Panc1 (cell line): Measurements from ENCODE around the gene CADM4.

Experiments used
- CTCF ChIP-seq: fragments of 450-650 bp; IDR thresholded peaks from 2 replicates; pipeline ENCODE4 v1.5.1; 2017; ENCODE audit warnings: mild to moderate bottlenecking
- POLR2AphosphoS5 ChIP-seq: IDR thresholded peaks from 2 replicates; pipeline ENCODE4 v1.6.1; 2012; ENCODE audit warnings: mild to moderate bottlenecking, low read depth, low read length, moderate library complexity
- REST ChIP-seq, 2 experiments: IDR thresholded peaks; 2 replicates each; pipeline ENCODE4 v1.6.1; 2011 to 2012; ENCODE audit warnings: low read depth in 2 of 2, control low read depth in 1 of 2, low read length in 1 of 2, mild to moderate bottlenecking in 1 of 2, moderate library complexity in 1 of 2; ENCODE audit not compliant: insufficient read depth in 1 of 2
- SIN3A ChIP-seq: IDR thresholded peaks from 2 replicates; pipeline ENCODE4 v1.6.1; 2012; ENCODE audit warnings: low read depth, mild to moderate bottlenecking, low read length, moderate library complexity, borderline replicate concordance; ENCODE audit not compliant: insufficient read depth
- TCF7L2 ChIP-seq: IDR thresholded peaks from 2 replicates; pipeline ENCODE4 v1.6.1; 2011; ENCODE audit warnings: mild to moderate bottlenecking, low read depth, low read length, inconsistent platforms

GRCh38 chr19:43631491-43631890 is 8.2 kb downstream of the CADM4 start:
- TF ChIP-seq POLR2AphosphoS5 (no peak), REST (IDR thresholded peaks at IDR 0.05; ENCODE audit: insufficient read depth in 1 of 2, low read depth in 2 of 2, low read length in 1 of 2) (no peak), CTCF (no peak), SIN3A (no peak), TCF7L2 (no peak)
